VCaP (cell line): Measurements from ENCODE around the gene ARHGAP18.

Experiments used
- H3K27ac ChIP-seq: fragments of 450-650 bp; 2 replicates; pipeline ENCODE4 v1.5.1; 2017
- CTCF ChIP-seq: fragments of 450-650 bp; conservative IDR thresholded peaks from 2 replicates; pipeline ENCODE4 v1.5.1; 2017; ENCODE audit warnings: mild to moderate bottlenecking, moderate library complexity

The ARHGAP18 gene

GRCh38 chr6:129691709-129692108, 18.3 kb downstream of the ARHGAP18 start:
- no peak overlapping the region for H3K27ac ChIP-seq
- no peak for TF ChIP-seq CTCF

- H3K27ac ChIP-seq, result no peak overlapping the region
- no peak for TF ChIP-seq CTCF
Measured at GRCh38 chr6:129691043-129691640, 18.8 kb downstream of the ARHGAP18 start.

- TF ChIP-seq CTCF, result no peak
- H3K27ac ChIP-seq, result no peak overlapping the region
Measured at GRCh38 chr6:129686941-129687627, 22.9 kb downstream of the ARHGAP18 start.

- TF ChIP-seq CTCF, result no peak
- H3K27ac ChIP-seq, result no peak overlapping the region
Measured at GRCh38 chr6:129685662-129686031, 24.3 kb downstream of the ARHGAP18 start.

- no peak overlapping the region for H3K27ac ChIP-seq
- TF ChIP-seq CTCF, result no peak
Measured at GRCh38 chr6:129684903-129685661, 24.9 kb downstream of the ARHGAP18 start.

GRCh38 chr6:129684323-129684884, 25.6 kb downstream of the ARHGAP18 start:
- H3K27ac ChIP-seq, result no peak overlapping the region
- TF ChIP-seq CTCF, result no peak
